ENCODE measurements around the gene FLT3.

DNA sequence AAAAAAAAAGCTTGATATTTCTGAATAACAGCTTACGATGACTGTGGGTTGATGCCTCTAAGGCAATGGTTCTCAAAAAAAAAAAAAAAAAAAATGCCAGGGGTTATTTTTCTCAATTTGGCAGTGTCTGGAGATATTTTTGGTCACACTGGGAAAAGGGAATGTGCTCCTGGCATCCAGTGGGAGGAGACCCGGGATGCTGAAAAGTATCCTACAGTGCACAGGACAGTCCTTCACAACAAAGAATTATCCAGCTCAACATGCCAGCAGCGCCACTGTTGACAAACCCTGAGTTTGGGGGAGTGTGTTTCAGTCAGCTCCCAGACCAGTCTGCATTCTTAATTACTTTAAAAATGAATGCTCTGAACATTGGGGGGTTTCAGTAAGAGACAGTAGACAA lies 54.5 kb downstream of the FLT3 start:
- TF ChIP-seq, protein P1, sequence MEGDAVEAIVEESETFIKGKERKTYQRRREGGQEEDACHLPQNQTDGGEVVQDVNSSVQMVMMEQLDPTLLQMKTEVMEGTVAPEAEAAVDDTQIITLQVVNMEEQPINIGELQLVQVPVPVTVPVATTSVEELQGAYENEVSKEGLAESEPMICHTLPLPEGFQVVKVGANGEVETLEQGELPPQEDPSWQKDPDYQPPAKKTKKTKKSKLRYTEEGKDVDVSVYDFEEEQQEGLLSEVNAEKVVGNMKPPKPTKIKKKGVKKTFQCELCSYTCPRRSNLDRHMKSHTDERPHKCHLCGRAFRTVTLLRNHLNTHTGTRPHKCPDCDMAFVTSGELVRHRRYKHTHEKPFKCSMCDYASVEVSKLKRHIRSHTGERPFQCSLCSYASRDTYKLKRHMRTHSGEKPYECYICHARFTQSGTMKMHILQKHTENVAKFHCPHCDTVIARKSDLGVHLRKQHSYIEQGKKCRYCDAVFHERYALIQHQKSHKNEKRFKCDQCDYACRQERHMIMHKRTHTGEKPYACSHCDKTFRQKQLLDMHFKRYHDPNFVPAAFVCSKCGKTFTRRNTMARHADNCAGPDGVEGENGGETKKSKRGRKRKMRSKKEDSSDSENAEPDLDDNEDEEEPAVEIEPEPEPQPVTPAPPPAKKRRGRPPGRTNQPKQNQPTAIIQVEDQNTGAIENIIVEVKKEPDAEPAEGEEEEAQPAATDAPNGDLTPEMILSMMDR (IDR thresholded peaks at IDR 0.05): no peak
- TF ChIP-seq EP300 (IDR thresholded peaks at IDR 0.05; ENCODE audit: low read depth) (no peak), POLR2A (IDR thresholded peaks at IDR 0.05) (no peak), POLR2AphosphoS5 (IDR thresholded peaks at IDR 0.05) (no peak)
